Lower leg skin (tissue), 3 donors: Measurements from ENCODE around the gene TM9SF2.

Experiments used
- CTCF ChIP-seq, 3 donors: fragments of 450-650 bp; IDR thresholded peaks; one replicate each; pipeline ENCODE4 v1.5.1; 2016; ENCODE audit warnings: antibody characterized with exemption in 3 of 3, mild to moderate bottlenecking in 3 of 3, moderate library complexity in 2 of 3
- POLR2A ChIP-seq, 2 donors: fragments of 450-650 bp; IDR thresholded peaks; one replicate each; pipeline ENCODE4 v1.6.1; 2016 to 2017; ENCODE audit warnings: antibody characterized with exemption in 2 of 2, mild to moderate bottlenecking in 1 of 2, moderate library complexity in 1 of 2

- TF ChIP-seq CTCF (IDR thresholded peaks at IDR 0.05) (no peak), POLR2A (IDR thresholded peaks at IDR 0.05) (no peak)
Observed at GRCh38 chr13:99596180-99596579, 94.9 kb downstream of the TM9SF2 start.
